ENCODE data around the gene RAD51B. TPM values are rescaled to one million over a fixed set of nuclear protein-coding genes. Genes with fewer than 3 reads are reported as not detected.

RAD51B gene
- total and polyA plus RNA-seq, 9 of the 15 experiments (the other 6 are each of a cell fraction or from before 2014, with no cell fraction given): 8.5 to 17.3 (median 11.3) TPM

DNA sequence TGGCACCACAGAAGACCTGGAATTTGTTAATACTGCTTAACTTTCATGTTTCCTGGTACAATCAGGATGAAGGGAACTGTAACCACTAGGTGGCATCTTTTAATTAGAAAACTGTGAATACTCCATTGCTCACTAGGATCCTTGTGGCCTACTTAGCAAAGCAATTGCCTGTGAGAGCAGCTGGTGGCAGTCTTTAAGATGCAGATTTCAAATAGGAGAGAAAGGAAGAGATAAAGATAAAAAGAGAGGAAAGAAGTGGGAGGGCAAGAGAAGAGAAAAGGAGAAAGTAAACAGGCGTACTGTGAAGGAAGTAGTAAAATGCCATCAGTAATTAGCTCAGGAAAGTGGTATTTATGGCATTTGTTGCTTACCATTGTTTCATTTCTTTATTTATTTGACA, 114.5 kb downstream of the RAD51B start (continued):
- TF ChIP-seq, protein P1, sequence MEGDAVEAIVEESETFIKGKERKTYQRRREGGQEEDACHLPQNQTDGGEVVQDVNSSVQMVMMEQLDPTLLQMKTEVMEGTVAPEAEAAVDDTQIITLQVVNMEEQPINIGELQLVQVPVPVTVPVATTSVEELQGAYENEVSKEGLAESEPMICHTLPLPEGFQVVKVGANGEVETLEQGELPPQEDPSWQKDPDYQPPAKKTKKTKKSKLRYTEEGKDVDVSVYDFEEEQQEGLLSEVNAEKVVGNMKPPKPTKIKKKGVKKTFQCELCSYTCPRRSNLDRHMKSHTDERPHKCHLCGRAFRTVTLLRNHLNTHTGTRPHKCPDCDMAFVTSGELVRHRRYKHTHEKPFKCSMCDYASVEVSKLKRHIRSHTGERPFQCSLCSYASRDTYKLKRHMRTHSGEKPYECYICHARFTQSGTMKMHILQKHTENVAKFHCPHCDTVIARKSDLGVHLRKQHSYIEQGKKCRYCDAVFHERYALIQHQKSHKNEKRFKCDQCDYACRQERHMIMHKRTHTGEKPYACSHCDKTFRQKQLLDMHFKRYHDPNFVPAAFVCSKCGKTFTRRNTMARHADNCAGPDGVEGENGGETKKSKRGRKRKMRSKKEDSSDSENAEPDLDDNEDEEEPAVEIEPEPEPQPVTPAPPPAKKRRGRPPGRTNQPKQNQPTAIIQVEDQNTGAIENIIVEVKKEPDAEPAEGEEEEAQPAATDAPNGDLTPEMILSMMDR (IDR thresholded peaks at IDR 0.05 in 2 of 3, conservative IDR thresholded peaks at IDR 0.05 in 1 of 3; ENCODE audit: insufficient read depth in 2 of 3, low read depth in 1 of 3, low read length in 3 of 3): peak; percentile 58 to 67 (median 63)

DNA sequence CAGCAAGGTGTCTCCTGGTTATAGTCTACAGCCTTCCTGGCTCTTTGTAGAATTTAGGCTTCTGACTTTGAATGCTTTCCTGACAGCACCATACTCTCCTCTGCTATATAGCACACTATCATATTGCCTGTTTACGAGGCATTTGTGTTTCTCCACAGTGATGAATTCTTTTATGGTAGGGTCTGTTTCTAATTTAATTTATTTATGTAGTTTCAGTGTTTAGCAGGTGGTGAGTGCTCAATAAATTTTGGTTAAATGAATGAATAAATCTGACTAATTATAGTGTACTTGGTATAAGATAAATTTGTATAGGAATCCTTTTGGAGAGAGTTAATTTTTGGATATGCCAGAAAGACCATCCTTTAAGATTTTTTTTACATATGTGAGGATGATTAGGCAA, 115.3 kb downstream of the RAD51B start:
- intact Hi-C loops (cut with micrococcal nuclease) (no loop called here), in situ Hi-C loops (cut with MboI) (loop anchor here (10.0 kb wide), 1 partner anchor 890 kb away; no protein-coding TSS in a partner anchor)
- Histone ChIP-seq H3K9ac (ENCODE audit: insufficient read depth in 1 of 2, low read depth in 2 of 2, low read length in 2 of 2) (no peak overlapping the region), H3K27me3 (ENCODE audit: control insufficient read depth in 2 of 2, insufficient read depth in 2 of 2, low read length in 2 of 2) (no peaks in the 10 kb centered on the region), H3K36me3 (ENCODE audit: control insufficient read depth, insufficient read depth, low read length) (no peaks in the 10 kb centered on the region), H3K79me2 (ENCODE audit: control insufficient read depth, insufficient read depth, low read length) (no peaks in the 10 kb centered on the region), H3K4me2 (ENCODE audit: insufficient read depth, low read length) (no peak overlapping the region), H3K4me1 (replicated peaks in 1 of 2; ENCODE audit: control insufficient read depth in 2 of 2, insufficient read depth in 2 of 2, low read length in 2 of 2) (no peaks in the 10 kb centered on the region; a peak in 1 of 5 replicates), H3K4me3 (no peak overlapping the region), H3K9me1 (ENCODE audit: control insufficient read depth, insufficient read depth, low read length) (no peaks in the 10 kb centered on the region), H3K27ac (ENCODE audit: extremely low read depth, low read depth, low read length) (no peak overlapping the region), H3K9me3 (replicated peaks; ENCODE audit: control insufficient read depth, insufficient read depth, low read depth, low read length) (no peaks in the 10 kb centered on the region), H4K20me1 (replicated peaks; ENCODE audit: control insufficient read depth, insufficient read depth, low read length) (0 out of 2 replicates have a peak, but pooled peaks cover 3% of the 10 kb centered on the region), H2AFZ (ENCODE audit: low read depth, low read length) (no peak overlapping the region)
- ChIA-PET POLR2A (no interaction called here), CTCF (ENCODE audit: low intra/inter-chr PET ratio) (no interaction called here)
- FAIRE-seq: no peak
- BruUV-seq (replicated peaks): no TSS peak
- DNase-seq (ENCODE audit: extremely low read depth in 1 of 4, low spot score in 3 of 4): no peak
- WGBS (ENCODE audit: insufficient coverage, low coverage, missing lambda C conversion rate): 77% methylated on average over 1 of the region's 1 CpG
- no peak for ATAC-seq
- TF ChIP-seq SMARCA4 (IDR thresholded peaks at IDR 0.05) (no peak), THRAP3 (IDR thresholded peaks at IDR 0.05; ENCODE audit: borderline replicate concordance) (no peak), CHD1 (IDR thresholded peaks at IDR 0.05; ENCODE audit: low read length) (no peak), ZNF165 (CRISPR knock-in tag; IDR thresholded peaks at IDR 0.05; ENCODE audit: borderline replicate concordance) (no peak), SRSF1 (IDR thresholded peaks at IDR 0.05; ENCODE audit: low read depth, low read length) (no peak), DDX20 (tag; IDR thresholded peaks at IDR 0.05; ENCODE audit: low read depth) (no peak), GATA2 (CRISPR knock-in tag; IDR thresholded peaks at IDR 0.05) (no peak)
- TF ChIP-seq, protein P2, sequence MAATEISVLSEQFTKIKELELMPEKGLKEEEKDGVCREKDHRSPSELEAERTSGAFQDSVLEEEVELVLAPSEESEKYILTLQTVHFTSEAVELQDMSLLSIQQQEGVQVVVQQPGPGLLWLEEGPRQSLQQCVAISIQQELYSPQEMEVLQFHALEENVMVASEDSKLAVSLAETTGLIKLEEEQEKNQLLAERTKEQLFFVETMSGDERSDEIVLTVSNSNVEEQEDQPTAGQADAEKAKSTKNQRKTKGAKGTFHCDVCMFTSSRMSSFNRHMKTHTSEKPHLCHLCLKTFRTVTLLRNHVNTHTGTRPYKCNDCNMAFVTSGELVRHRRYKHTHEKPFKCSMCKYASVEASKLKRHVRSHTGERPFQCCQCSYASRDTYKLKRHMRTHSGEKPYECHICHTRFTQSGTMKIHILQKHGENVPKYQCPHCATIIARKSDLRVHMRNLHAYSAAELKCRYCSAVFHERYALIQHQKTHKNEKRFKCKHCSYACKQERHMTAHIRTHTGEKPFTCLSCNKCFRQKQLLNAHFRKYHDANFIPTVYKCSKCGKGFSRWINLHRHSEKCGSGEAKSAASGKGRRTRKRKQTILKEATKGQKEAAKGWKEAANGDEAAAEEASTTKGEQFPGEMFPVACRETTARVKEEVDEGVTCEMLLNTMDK (IDR thresholded peaks at IDR 0.05; ENCODE audit: borderline replicate concordance, insufficient read depth, low read depth, low read length, poor library complexity, severe bottlenecking): no peak

Measured in K562 (cell line).